Trophoblast cell (in vitro differentiated cells and primary cell): Measurements from ENCODE around the gene PREX1.

Source experiments
- DNase-seq, 2 donors: peaks; one replicate each; pipeline ENCODE4 v3.0.0-alpha.2; 2016
- H2AFZ ChIP-seq: 2 replicates; pipeline ENCODE4 v1.6.1; 2013; ENCODE audit warnings: low read length, moderate library complexity, mild to moderate bottlenecking; ENCODE audit not compliant: insufficient read depth, poor library complexity
- H2AK5ac ChIP-seq: 2 replicates; pipeline ENCODE4 v1.6.1; 2013; ENCODE audit warnings: mild to moderate bottlenecking, low read length
- H2BK120ac ChIP-seq: 2 replicates; pipeline ENCODE4 v1.6.1; 2013; ENCODE audit warnings: low read length, mild to moderate bottlenecking, moderate library complexity; ENCODE audit not compliant: insufficient read depth, poor library complexity
- H2BK12ac ChIP-seq: 2 replicates; pipeline ENCODE4 v1.6.1; 2013; ENCODE audit warnings: mild to moderate bottlenecking, low read length, moderate library complexity
- H2BK5ac ChIP-seq: 2 replicates; pipeline ENCODE4 v1.6.1; 2013; ENCODE audit warnings: low read length, low read depth, moderate library complexity, mild to moderate bottlenecking; ENCODE audit not compliant: poor library complexity
- H3K14ac ChIP-seq: 2 replicates; pipeline ENCODE4 v1.6.1; 2013; ENCODE audit warnings: mild to moderate bottlenecking, low read length
- H3K18ac ChIP-seq: 2 replicates; pipeline ENCODE4 v1.6.1; 2013; ENCODE audit warnings: mild to moderate bottlenecking, low read length
- H3K23ac ChIP-seq: 2 replicates; pipeline ENCODE4 v1.6.1; 2013; ENCODE audit warnings: low read length
- H3K27ac ChIP-seq: 2 replicates; pipeline ENCODE4 v1.5.1; 2013; ENCODE audit warnings: low read depth, mild to moderate bottlenecking, inconsistent platforms, low read length, moderate library complexity
- H3K27me3 ChIP-seq: 2 replicates; pipeline ENCODE4 v1.6.1; 2013; ENCODE audit warnings: inconsistent platforms, mild to moderate bottlenecking, low read length, moderate library complexity; ENCODE audit not compliant: insufficient read depth
- H3K36me3 ChIP-seq, 2 experiments: 1 replicate in 1 of 2; 2 replicates in 1 of 2; pipeline ENCODE4 v1.6.1; 2013; ENCODE audit warnings: low read length in 2 of 2, mild to moderate bottlenecking in 2 of 2, moderate library complexity in 1 of 2; ENCODE audit not compliant: insufficient read depth in 2 of 2, control insufficient read depth in 1 of 2
- H3K4ac ChIP-seq: 2 replicates; pipeline ENCODE4 v1.6.1; 2013; ENCODE audit warnings: low read depth, mild to moderate bottlenecking, low read length, moderate library complexity
- H3K4me1 ChIP-seq, 2 experiments: 1 replicate in 1 of 2; 2 replicates in 1 of 2; pipeline ENCODE4 v1.6.1; 2013; ENCODE audit warnings: low read length in 2 of 2, mild to moderate bottlenecking in 2 of 2, moderate library complexity in 1 of 2; ENCODE audit not compliant: insufficient read depth in 2 of 2, control insufficient read depth in 1 of 2
- H3K4me2 ChIP-seq: 2 replicates; pipeline ENCODE4 v1.6.1; 2013; ENCODE audit warnings: inconsistent platforms, mild to moderate bottlenecking, low read length, moderate library complexity
- H3K4me3 ChIP-seq: 2 replicates; pipeline ENCODE4 v1.5.1; 2013; ENCODE audit warnings: mild to moderate bottlenecking, low read depth, low read length, inconsistent platforms
- H3K79me1 ChIP-seq: one replicate; pipeline ENCODE4 v1.6.1; 2013; ENCODE audit warnings: low read length
- H3K79me2 ChIP-seq: 2 replicates; pipeline ENCODE4 v1.6.1; 2013; ENCODE audit warnings: low read length, mild to moderate bottlenecking; ENCODE audit not compliant: control insufficient read depth, insufficient read depth, poor library complexity
- H3K9ac ChIP-seq: 2 replicates; pipeline ENCODE4 v1.6.1; 2013; ENCODE audit warnings: mild to moderate bottlenecking, low read length
- H3K9me3 ChIP-seq: 2 replicates; pipeline ENCODE4 v1.6.1; 2013; ENCODE audit warnings: low read depth, mild to moderate bottlenecking, control low read depth, inconsistent platforms, low read length; ENCODE audit not compliant: insufficient read depth
- H4K12ac ChIP-seq: 2 replicates; pipeline ENCODE4 v1.6.1; 2013; ENCODE audit warnings: low read depth, mild to moderate bottlenecking, low read length, moderate library complexity
- H4K8ac ChIP-seq: 2 replicates; pipeline ENCODE4 v1.6.1; 2013; ENCODE audit warnings: low read depth, mild to moderate bottlenecking, low read length, moderate library complexity
- H4K91ac ChIP-seq: one replicate; pipeline ENCODE4 v1.6.1; 2013; ENCODE audit warnings: low read depth, mild to moderate bottlenecking, low read length, moderate library complexity
- WGBS: extraction: QIAGEN DNeasy Blood & Tissue Kit; methylation state at CpG from one replicate; pipeline ENCODE4 v1.1.7; 2013; ENCODE audit warnings: missing lambda C conversion rate; ENCODE audit not compliant: insufficient read length, insufficient coverage; ENCODE audit errors: extremely low coverage; 5-methylcytosine and 5-hydroxymethylcytosine counted together

The PREX1 gene

DNA sequence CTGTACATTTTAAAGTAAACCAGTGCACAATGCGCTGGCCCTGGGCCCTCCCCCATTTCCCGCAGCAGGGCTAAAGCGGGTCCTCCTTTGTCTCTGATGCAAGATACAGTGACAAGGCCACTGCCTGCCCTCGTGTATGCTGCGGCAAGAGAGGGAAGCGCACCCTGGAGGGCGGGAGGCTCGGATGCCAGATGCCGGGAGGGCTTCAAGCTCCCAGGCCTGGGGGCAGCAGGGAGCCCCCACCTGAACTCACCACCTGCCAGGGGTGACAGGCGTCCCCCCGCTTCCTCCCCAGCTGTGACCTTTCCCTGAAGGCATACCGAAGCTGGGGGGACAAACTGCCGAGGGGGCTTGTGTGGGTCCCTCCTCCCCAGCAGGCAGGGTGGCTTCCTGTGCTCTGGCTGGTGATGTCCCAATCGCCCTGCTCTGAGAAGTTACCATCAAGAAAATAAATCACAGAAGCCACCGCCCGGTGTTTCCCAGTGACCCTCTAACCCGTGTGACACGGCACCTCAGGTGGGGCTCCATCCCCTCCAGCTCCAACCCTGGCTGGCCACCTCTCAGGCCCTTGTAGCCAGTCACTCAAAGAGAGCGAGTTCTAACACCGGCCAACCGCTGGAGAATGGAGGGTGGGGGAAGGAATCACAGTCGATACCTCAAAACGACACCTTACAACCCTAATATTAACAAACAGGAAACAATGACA, 203.3 kb downstream of the PREX1 start:
- Histone ChIP-seq H3K36me3 (no peaks in the 10 kb centered on the region), H4K12ac (no peak overlapping the region), H4K8ac (no peak overlapping the region), H3K23ac (no peak overlapping the region), H3K4ac (no peak overlapping the region), H3K27ac (no peak overlapping the region), H2AK5ac (no peak overlapping the region), H3K4me1 (peaks cover 3% of the 10 kb centered on the region in 2 experiments), H3K4me3 (no peak overlapping the region), H3K79me2 (peaks cover 2% of the 10 kb centered on the region), H2BK12ac (no peak overlapping the region), H3K79me1 (peaks cover 4% of the 10 kb centered on the region), H3K14ac (no peak overlapping the region), H3K9ac (no peak overlapping the region), H3K27me3 (no peaks in the 10 kb centered on the region), H2BK120ac (no peak overlapping the region), H2AFZ (no peak overlapping the region), H3K9me3 (no peaks in the 10 kb centered on the region), H4K91ac (no peak overlapping the region), H3K4me2 (no peak overlapping the region), H3K18ac (no peak overlapping the region), H2BK5ac (no peak overlapping the region)
- 100% methylated on average over 1 of the region's 23 CpGs for WGBS
- DNase-seq = no peak

DNA sequence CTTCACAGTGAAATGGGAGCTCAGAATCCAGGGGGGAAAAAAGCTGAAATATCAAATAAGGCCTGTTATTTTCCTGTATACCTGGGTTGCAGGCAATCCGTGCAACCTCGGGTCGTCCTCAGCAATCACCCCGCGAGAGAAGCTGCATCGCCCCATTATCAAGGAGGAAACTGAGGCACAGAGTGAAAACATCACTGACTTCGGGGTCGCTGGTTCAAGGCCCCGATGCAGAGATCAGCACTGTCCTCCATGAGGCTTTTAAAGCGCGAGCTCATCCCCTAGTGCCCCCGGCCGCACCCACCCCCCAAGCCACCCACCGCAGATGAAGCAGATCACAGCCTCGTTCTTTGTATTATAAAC, 203.9 kb downstream of the PREX1 start:
- H3K27me3 ChIP-seq = no peaks in the 10 kb centered on the region
- no peak overlapping the region for H4K8ac ChIP-seq
- H3K18ac ChIP-seq = no peak overlapping the region
- H3K79me2 ChIP-seq = peaks cover 2% of the 10 kb centered on the region
- H2BK5ac ChIP-seq = no peak overlapping the region
- no peak overlapping the region for H2AK5ac ChIP-seq
- no peak overlapping the region for H2AFZ ChIP-seq
- no peaks in the 10 kb centered on the region for H3K9me3 ChIP-seq
- H3K4ac ChIP-seq = no peak overlapping the region
- H3K14ac ChIP-seq = no peak overlapping the region
- H2BK12ac ChIP-seq = no peak overlapping the region
- peaks cover 3% of the 10 kb centered on the region in 2 experiments for H3K4me1 ChIP-seq
- H4K12ac ChIP-seq = no peak overlapping the region
- no peak overlapping the region for H3K27ac ChIP-seq
- no peak overlapping the region for H2BK120ac ChIP-seq
- DNase-seq = no peak
- H3K79me1 ChIP-seq = peaks cover 6% of the 10 kb centered on the region
- H3K4me3 ChIP-seq = no peak overlapping the region
- H3K4me2 ChIP-seq = no peak overlapping the region
- no peak overlapping the region for H3K23ac ChIP-seq
- no CpG with 5 or more reads among the region's 15 CpGs for WGBS
- no peaks in the 10 kb centered on the region for H3K36me3 ChIP-seq
- no peak overlapping the region for H4K91ac ChIP-seq
- H3K9ac ChIP-seq = no peak overlapping the region

DNA sequence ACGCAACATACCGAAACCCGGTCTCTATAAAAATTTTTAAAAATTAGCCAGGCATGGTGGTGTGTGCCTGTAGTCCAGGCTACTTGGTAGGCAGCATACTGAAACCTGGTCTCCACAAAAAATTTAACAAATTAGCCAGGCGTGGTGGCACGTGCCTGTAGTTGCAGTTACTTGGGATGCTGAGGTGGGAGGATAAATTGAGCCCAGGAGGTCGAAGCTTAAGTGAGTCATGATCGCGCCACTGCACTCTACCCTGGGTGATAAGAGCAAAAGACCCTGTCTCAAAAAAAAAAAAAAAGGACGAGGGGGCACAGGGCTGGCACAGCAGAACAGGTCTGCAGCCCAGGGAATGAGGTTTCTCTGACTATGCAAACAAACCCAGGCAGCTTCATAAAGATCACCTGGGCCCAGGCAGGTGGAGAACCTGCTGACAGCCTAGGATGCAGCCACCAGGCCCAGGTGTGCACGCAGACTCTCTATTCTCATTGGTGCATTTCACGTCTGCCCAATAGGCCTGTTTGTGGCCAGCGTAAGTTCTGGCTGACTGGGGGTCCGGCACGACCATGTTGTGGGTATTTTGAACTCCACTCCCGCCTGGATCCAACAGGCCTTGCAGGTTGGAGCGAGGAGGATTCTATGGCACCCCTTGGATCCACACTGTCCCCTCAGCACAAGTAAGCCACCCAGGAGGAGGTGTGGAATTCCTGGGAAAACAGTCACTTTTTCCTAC, 204.5 kb downstream of the PREX1 start:
- Histone ChIP-seq H2BK120ac (no peak overlapping the region), H3K9ac (no peak overlapping the region), H2AFZ (no peak overlapping the region), H3K23ac (no peak overlapping the region), H3K14ac (no peak overlapping the region), H3K4me1 (peaks cover 3% of the 10 kb centered on the region in 2 experiments), H3K4me2 (no peak overlapping the region), H3K27ac (no peak overlapping the region), H3K4me3 (no peak overlapping the region), H3K79me1 (peaks cover 6% of the 10 kb centered on the region), H3K79me2 (peaks cover 2% of the 10 kb centered on the region), H2BK12ac (no peak overlapping the region), H3K9me3 (no peaks in the 10 kb centered on the region), H3K27me3 (no peaks in the 10 kb centered on the region), H2AK5ac (no peak overlapping the region), H3K18ac (no peak overlapping the region), H4K91ac (no peak overlapping the region), H2BK5ac (no peak overlapping the region), H3K36me3 (no peaks in the 10 kb centered on the region), H4K12ac (no peak overlapping the region), H4K8ac (no peak overlapping the region), H3K4ac (no peak overlapping the region)
- DNase-seq = no peak
- WGBS = no CpG with 5 or more reads among the region's 16 CpGs

DNA sequence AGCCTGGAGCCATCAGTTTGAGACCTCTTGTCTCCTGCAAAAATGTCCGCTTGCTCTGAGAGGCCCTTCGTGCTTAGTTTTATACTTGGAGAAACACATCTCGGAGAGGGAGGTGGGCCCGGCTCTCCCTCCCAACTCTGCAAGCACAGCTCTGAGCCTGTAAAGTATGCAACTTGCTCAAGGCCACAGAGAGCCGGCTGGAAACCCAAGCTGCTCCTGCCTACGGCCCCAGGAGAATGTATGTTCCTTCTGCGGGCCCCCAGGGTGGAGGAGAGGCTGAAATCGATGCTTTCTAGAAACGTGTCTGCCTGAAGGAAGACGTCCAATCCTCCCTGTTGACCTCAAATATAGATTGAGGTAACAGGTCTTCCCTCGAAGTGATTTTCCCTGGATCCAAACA, 205.4 kb downstream of the PREX1 start:
- H3K9ac ChIP-seq = no peak overlapping the region
- H4K12ac ChIP-seq = no peak overlapping the region
- H2BK5ac ChIP-seq = no peak overlapping the region
- H3K14ac ChIP-seq = no peak overlapping the region
- H3K9me3 ChIP-seq = no peaks in the 10 kb centered on the region
- H3K18ac ChIP-seq = no peak overlapping the region
- no peak overlapping the region for H2BK120ac ChIP-seq
- peaks cover 3% of the 10 kb centered on the region in 2 experiments for H3K4me1 ChIP-seq
- H3K4me2 ChIP-seq = no peak overlapping the region
- no peak overlapping the region for H2BK12ac ChIP-seq
- no CpG with 5 or more reads among the region's 11 CpGs for WGBS
- no peaks in the 10 kb centered on the region for H3K36me3 ChIP-seq
- H2AFZ ChIP-seq = no peak overlapping the region
- H3K27me3 ChIP-seq = no peaks in the 10 kb centered on the region
- no peak overlapping the region for H3K23ac ChIP-seq
- no peak overlapping the region for H4K8ac ChIP-seq
- H3K27ac ChIP-seq = no peak overlapping the region
- peaks cover 6% of the 10 kb centered on the region for H3K79me1 ChIP-seq
- peaks cover 2% of the 10 kb centered on the region for H3K79me2 ChIP-seq
- no peak overlapping the region for H4K91ac ChIP-seq
- DNase-seq = no peak
- H3K4ac ChIP-seq = no peak overlapping the region
- no peak overlapping the region for H3K4me3 ChIP-seq
- H2AK5ac ChIP-seq = no peak overlapping the region
